Measurements from ENCODE around the gene PPP1R18. TPM values are rescaled to one million over a fixed set of nuclear protein-coding genes. Genes with fewer than 3 reads are reported as not detected.
A peak's percentile ranks its signal among the peaks of the same experiment; 100 is the strongest.
"Not testable (repeated sequence)": the region's sequence is repeated elsewhere in the genome, so short reads cannot be mapped to it uniquely, and the experiment has no call there.

The PPP1R18 gene
- total and polyA plus RNA-seq, 11 donors = 11.9 to 77.2 (median 19.4) TPM

DNA sequence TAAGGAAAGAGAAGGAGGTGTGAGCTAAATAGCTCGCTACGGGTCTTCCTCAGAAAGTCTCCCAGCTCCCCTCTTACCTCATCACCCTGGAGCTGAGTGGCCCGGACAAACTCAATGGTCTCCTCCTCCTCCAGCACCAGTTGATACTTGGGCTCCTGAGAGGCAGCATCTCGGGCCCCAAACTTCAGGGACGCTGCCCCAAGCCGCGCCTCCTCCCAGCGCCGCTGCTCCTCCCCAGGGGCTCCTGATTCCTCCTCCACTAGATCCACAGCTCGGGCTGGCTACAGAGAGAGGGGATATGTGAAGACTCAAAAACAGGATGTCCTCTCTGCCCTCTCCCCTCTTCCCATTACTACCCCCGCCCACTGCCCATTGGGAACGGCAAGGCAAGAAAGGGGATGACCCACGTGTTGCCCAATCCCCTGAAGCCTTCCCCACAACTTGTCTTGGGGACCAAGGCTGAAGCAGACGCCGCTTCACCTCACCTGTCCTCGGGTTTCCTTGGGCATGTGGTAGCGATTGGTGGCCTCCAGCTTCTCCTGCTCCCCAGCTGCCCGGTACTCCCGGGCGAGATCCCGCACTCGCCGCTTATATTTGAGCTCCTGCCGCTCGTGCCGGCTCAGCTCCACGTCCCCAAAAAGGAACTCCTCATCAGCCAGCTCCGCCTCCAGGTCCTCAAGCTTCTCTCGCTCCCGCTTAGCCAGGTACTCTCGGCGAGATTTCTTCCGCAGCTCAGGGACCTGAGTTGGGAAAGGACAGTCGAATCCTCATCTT is 21.3 kb downstream of the PPP1R18 start:
- intact Hi-C loops (cut with DNase I) = no loop called here
- Histone ChIP-seq H3K36me3 (peaks cover 0 to 100% (median 100%) of the 10 kb centered on the region in 9 donors), H3K27ac (no peak overlapping the region), H3K9me3 (no peaks in the 10 kb centered on the region), H3K4me3 (no peak overlapping the region), H3K27me3 (no peaks in the 10 kb centered on the region), H3K4me1 (no peaks in the 10 kb centered on the region)
- 85 to 91% (median 89%) methylated on average over 34 of the region's 34 CpGs for WGBS, 4 donors
- no peak for DNase-seq
- TF ChIP-seq POLR2A (IDR thresholded peaks at IDR 0.05) = no peak
- TF ChIP-seq, protein P1, sequence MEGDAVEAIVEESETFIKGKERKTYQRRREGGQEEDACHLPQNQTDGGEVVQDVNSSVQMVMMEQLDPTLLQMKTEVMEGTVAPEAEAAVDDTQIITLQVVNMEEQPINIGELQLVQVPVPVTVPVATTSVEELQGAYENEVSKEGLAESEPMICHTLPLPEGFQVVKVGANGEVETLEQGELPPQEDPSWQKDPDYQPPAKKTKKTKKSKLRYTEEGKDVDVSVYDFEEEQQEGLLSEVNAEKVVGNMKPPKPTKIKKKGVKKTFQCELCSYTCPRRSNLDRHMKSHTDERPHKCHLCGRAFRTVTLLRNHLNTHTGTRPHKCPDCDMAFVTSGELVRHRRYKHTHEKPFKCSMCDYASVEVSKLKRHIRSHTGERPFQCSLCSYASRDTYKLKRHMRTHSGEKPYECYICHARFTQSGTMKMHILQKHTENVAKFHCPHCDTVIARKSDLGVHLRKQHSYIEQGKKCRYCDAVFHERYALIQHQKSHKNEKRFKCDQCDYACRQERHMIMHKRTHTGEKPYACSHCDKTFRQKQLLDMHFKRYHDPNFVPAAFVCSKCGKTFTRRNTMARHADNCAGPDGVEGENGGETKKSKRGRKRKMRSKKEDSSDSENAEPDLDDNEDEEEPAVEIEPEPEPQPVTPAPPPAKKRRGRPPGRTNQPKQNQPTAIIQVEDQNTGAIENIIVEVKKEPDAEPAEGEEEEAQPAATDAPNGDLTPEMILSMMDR (IDR thresholded peaks at IDR 0.05) = no peak
- no peak for ATAC-seq

DNA sequence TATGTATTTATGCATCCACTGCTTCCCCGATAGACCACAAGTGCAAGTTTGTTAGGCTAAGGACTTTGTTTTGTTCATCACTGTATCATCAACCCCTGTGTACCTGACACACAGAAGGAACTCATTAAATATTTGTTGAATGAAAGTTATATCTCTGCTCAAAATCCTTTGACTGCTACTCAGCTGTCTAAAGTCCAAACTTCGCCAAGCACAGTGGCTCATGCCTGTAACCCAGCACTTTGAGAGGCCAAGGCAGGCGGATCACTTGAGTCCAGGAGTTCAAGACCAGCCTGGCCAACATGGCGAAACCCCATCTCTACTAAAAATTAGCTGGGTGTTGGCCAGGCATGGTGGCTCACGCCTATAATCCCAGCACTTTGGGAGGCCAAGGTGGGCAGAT is 28.5 kb downstream of the PPP1R18 start:
- H3K27me3 ChIP-seq; H3K9me3 ChIP-seq; DNase-seq; H3K4me3 ChIP-seq; ATAC-seq; H3K27ac ChIP-seq; intact Hi-C loops (cut with DNase I); H3K4me1 ChIP-seq: not testable (repeated sequence)
- peaks cover 8 to 100% (median 100%) of the 10 kb centered on the region in 9 donors for H3K36me3 ChIP-seq
- WGBS, 4 donors = 86 to 98% (median 94%) methylated on average over 5 of the region's 5 CpGs

DNA sequence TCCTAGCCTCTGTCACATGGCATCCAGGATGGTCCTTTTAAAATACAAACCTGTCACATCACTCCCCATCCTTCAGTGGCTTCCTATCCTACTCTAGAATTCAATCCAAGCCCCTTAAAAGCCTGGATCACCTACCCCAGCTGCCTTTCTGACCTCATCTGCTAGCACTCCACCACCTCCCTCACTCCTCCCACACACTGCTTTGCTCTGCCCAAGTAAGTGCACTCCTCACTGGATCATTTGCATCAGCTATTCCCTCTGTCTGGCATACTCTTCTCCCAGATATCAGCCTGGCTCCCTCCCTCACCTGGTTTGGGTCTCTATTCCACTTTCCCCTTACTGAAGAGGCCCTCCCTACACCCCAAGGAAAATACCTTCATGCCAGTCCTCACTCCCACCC is 29.0 kb downstream of the PPP1R18 start:
- Histone ChIP-seq H3K4me3 (no peak overlapping the region), H3K4me1 (peaks cover 0 to 6% (median 0%) of the 10 kb centered on the region in 12 donors), H3K9me3 (no peaks in the 10 kb centered on the region), H3K36me3 (peaks cover 8 to 100% (median 100%) of the 10 kb centered on the region in 9 donors), H3K27ac (no peak overlapping the region), H3K27me3 (no peaks in the 10 kb centered on the region)
- ATAC-seq (no peak), DNase-seq (no peak)
- intact Hi-C loops (cut with DNase I) = no loop called here
- no peak for TF ChIP-seq POLR2A (IDR thresholded peaks at IDR 0.05)
- TF ChIP-seq, protein P1 (IDR thresholded peaks at IDR 0.05) = no peak

DNA sequence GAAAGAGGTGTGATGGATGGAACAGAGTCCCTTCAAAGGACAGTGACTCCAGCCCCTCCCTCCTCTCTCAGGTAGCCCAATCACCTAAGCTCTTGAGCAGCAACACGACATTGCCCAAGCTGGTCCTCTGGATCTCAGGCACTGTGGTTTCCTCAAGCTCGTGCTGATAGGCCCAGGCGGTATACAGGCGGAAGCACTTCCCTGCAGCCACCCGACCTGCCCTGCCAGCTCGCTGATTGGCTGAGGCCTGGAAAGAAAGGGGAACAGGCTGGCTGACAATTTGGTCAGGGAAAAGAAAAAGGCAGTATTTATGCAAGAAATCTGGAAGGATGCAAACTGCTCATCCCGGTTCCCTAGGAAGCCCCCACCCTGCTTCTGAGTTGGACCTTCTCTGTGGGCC is 29.9 kb downstream of the PPP1R18 start:
- WGBS, 4 donors = 68 to 88% (median 81%) methylated on average over 7 of the region's 7 CpGs
- Histone ChIP-seq H3K4me1 (peaks cover 0 to 6% (median 0%) of the 10 kb centered on the region in 12 donors), H3K36me3 (peaks cover 8 to 100% (median 100%) of the 10 kb centered on the region in 9 donors), H3K9me3 (no peaks in the 10 kb centered on the region), H3K27ac (no peak overlapping the region), H3K27me3 (no peaks in the 10 kb centered on the region), H3K4me3 (no peak overlapping the region)
- ATAC-seq (peak in 2 of 4 donors; percentile 25 to 37), DNase-seq (no peak)
- TF ChIP-seq, protein P1 (IDR thresholded peaks at IDR 0.05) = no peak
- no peak for TF ChIP-seq POLR2A (IDR thresholded peaks at IDR 0.05)
- intact Hi-C loops (cut with DNase I) = no loop called here

DNA sequence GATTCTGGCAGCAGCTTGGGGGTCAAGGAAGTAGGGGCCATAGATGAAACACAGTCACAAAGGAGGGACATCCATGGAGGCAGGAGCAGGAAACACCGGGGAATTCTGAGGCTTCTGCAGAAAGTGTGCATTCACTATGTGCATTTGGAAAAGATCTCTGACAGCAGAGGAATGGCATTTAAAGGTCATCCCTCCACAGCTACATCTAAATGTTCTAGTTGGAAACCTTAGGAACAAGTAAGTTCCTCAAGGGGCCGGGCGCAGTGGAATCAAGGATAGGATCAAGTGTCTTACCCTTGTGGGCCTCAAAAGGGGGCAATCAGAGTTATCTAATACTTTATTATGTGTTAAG is 30.7 kb downstream of the PPP1R18 start:
- no peak for TF ChIP-seq POLR2A (IDR thresholded peaks at IDR 0.05)
- TF ChIP-seq, protein P1 (IDR thresholded peaks at IDR 0.05) = no peak
- 94 to 98% (median 95%) methylated on average over 3 of the region's 3 CpGs for WGBS, 4 donors
- H3K9me3 ChIP-seq = no peaks in the 10 kb centered on the region
- ATAC-seq = no peak
- peaks cover 8 to 100% (median 100%) of the 10 kb centered on the region in 9 donors for H3K36me3 ChIP-seq
- H3K27ac ChIP-seq = no peak overlapping the region
- H3K27me3 ChIP-seq = no peaks in the 10 kb centered on the region
- peaks cover 0 to 6% (median 0%) of the 10 kb centered on the region in 12 donors for H3K4me1 ChIP-seq
- no peak overlapping the region for H3K4me3 ChIP-seq
- intact Hi-C loops (cut with DNase I) = no loop called here
- no peak for DNase-seq
